ENCODE results near the gene TEC.

DNA sequence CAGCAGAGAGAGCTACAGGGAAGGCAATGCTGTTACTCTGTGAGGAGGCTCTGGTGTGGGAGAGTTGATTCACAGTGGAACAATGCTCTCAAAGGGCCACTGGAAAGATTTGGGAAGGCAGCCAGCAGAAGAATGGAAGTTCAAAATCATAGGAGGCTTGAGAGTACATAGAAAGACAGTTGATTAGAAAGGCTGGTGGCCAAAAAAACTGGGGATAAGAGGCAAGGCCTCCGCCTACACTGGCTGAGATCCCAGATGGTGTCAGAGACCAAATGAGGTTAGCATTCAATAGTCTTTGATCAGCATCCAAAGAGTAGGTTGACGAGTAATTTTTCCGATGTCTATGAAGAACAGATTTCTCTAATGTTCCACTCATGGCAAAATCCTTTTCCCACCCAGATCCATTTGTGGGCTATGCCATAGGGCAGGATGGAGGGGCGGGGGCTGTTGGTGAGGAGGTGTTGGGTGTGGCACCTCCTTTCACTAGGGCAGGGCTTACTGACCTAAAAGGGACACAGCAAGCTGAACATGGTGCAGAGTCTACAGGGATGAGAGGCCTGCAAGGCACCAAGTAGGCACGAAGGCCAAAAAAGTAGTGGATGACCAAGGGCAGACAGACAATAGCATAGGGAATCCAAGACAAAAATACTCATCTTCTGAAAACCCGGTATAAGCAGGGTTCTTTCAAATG, 15.1 kb downstream of the TEC start:
- TF ChIP-seq POLR2A (IDR thresholded peaks at IDR 0.05), result no peak
- TF ChIP-seq, protein P1, sequence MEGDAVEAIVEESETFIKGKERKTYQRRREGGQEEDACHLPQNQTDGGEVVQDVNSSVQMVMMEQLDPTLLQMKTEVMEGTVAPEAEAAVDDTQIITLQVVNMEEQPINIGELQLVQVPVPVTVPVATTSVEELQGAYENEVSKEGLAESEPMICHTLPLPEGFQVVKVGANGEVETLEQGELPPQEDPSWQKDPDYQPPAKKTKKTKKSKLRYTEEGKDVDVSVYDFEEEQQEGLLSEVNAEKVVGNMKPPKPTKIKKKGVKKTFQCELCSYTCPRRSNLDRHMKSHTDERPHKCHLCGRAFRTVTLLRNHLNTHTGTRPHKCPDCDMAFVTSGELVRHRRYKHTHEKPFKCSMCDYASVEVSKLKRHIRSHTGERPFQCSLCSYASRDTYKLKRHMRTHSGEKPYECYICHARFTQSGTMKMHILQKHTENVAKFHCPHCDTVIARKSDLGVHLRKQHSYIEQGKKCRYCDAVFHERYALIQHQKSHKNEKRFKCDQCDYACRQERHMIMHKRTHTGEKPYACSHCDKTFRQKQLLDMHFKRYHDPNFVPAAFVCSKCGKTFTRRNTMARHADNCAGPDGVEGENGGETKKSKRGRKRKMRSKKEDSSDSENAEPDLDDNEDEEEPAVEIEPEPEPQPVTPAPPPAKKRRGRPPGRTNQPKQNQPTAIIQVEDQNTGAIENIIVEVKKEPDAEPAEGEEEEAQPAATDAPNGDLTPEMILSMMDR (IDR thresholded peaks at IDR 0.05), result no peak

Measured in thyroid gland (tissue), 4 donors.